GM19463 (cell line): ENCODE data around the gene DDX42.
"Not testable (repeated sequence)": the region's sequence is repeated elsewhere in the genome, so short reads cannot be mapped to it uniquely, and the experiment has no call there.

Experiments used
- ATAC-seq: cut with Tn5 transposase; IDR thresholded peaks from one replicate; pipeline ENCODE4 v1.9.1; 2021; ENCODE audit warnings: mild to moderate bottlenecking, moderate library complexity; ENCODE audit not compliant: unreplicated experiment

DDX42 gene

GRCh38 chr17:63780507-63780906, 6.5 kb downstream of the DDX42 start:
- ATAC-seq: no peak

- ATAC-seq: no peak
These were observed 7.0 kb downstream of the DDX42 start for GRCh38 chr17:63780928-63781327.

DNA sequence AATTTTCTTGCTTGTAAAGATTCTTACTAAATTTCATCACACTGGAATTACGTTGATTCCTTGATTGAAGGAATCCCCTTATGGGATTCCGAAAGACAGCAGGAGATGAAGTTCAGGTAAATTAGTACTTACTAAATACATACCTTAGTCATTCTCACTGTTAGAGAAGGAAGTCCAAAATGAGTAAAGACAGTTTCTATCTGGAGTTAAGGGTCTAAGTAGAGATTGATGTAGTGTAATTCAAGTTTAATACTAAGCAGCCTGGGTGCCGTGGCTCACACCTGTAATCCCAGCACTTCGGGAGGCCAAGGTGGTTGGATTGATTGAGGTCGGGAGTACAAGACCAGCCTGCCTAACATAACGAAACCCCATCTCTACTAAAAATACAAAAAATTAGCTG, 9.6 kb downstream of the DDX42 start:
- no peak for ATAC-seq

- ATAC-seq: no peak
These were observed 11.6 kb downstream of the DDX42 start for GRCh38 chr17:63785556-63785955.

DNA sequence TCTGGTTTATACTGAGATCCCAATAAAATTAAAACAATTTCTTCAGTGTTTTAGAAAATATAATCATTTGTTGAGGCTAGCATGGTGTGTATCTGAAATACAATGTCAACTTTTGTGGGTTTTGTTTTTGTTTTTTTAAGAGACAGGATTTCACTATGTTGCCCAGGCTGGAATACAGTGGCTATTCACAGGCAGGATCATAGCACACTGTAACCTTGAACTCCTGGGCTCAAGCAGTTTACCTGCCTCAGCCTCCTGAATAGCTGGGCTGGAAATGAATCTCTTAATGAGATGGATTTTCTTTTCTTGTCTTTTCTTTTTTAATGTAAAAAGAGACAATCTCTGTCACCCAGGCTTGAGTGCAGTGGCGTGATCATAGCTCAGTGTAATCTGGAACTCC, 12.1 kb downstream of the DDX42 start:
- no peak for ATAC-seq

DNA sequence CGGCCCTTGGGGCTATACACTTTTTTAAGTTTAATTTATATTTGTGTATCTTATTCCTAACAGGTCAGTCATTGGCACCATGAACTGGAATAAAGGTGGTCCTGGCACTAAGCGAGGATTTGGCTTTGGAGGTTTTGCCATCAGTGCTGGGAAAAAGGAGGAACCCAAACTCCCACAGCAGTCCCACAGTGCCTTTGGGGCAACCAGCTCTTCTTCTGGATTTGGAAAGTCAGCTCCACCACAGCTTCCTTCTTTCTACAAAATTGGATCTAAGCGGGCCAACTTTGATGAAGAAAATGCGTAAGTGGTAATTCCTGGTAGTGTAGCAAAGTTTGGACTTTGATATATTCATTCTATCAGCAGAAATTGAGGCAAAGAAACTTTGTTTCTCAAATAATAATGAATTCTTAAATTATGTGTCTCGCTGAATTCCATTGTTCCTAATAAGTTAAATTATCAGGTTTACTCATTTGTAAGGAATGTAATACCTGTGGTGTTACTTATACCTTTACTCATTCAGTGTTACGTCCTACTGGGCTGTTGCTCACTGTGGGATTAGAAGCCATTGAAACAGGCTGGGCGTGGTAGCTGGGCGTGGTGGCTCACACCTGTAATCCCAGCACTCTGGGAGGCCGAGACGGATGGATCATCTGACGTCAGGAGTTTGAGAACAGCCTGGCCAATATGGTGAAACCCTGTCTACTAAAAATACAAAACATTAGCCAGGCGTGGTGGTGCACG, 13.2 kb downstream of the DDX42 start:
- no peak for ATAC-seq

DNA sequence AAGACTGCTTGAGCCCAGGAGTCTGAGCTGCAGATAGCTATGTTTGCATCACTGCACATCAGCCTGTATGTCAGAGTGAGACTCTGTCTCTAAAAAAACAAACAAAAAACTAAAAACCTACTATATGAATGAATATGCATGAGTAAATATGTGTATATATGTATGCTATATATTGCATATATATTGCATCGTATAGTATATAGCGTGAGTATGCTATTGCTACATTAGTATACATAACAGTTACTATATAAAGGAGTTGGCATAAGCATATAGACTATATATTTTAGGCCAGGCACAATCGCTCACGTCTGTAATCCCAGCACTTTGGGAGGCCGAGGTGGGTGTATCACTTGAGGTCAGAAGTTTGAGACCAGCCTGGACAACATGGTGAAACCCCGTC, 16.1 kb downstream of the DDX42 start:
- ATAC-seq: no peak

DNA sequence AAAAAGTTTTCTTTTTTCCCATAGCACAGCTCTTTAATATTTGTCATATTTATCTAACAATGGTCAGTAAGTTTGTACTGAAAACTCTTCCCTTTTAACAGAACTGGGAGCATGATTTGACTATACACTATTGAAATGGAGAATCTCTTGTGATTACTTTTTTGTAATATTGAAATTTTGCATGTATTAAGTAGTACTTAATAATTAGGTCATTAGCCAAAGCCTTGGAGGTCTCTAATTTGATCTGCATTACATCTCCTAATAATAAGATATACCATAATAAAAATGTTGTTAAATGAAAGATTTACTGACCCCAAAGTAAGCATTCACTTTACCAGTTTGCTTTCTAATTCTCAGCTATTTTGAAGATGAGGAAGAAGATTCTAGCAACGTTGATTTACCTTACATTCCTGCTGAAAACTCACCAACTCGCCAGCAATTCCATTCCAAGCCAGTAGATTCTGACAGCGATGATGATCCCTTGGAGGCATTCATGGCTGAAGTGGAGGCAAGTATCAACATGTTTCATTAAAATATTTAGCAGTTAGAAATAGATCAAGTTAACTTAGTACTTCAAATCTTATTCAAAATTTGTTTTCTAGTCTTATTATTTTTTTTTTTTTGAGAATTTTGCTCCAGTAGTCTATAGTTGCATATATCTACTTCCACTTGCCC, 18.2 kb downstream of the DDX42 start:
- no peak for ATAC-seq

GRCh38 chr17:63796375-63796774, 22.4 kb downstream of the DDX42 start:
- ATAC-seq: not testable (repeated sequence)

GRCh38 chr17:63798572-63799106, 24.7 kb downstream of the DDX42 start:
- no peak for ATAC-seq

- no peak for ATAC-seq
These were observed 26.8 kb downstream of the DDX42 start for GRCh38 chr17:63800783-63801182.

- ATAC-seq: no peak
These were observed 30.4 kb downstream of the DDX42 start for GRCh38 chr17:63804328-63804727.

DNA sequence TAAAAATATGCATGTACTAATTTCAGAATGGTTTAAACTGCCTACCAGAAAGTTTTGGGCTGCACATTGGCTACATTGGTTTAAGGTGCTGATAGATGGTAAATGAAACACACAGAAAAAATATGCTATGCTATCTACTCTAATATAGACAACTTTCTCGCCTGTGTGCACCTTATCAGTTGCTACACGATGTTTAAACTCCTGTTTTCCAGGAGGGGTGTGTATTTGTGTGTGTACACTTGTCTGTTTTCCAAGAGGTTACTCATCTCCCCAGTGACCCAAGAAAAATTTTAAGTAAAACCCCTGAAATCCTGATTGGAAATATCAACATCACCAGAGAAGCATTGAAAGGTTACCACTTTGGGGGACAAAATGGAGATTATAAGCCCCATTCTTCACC, 31.6 kb downstream of the DDX42 start:
- ATAC-seq: no peak

DNA sequence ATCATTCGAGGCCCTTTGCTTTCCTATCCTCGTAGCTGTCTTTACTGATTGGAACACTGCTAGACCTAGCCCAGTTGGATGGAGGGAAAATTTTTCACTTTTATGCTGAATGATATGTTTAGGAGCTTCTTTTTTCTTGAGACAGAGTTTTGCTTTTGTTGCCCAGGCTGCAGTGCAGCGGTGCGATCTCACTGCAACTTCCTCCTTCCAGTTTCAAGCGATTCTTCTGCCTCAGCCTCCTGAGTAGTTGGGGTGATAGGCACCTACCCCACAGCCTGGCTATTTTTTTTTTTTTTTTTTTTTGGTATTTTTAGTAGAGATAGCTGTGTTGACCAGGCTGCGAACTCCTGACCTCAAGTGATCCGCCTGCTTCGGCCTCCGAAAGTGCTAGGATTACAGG, 36.0 kb downstream of the DDX42 start:
- no peak for ATAC-seq

DNA sequence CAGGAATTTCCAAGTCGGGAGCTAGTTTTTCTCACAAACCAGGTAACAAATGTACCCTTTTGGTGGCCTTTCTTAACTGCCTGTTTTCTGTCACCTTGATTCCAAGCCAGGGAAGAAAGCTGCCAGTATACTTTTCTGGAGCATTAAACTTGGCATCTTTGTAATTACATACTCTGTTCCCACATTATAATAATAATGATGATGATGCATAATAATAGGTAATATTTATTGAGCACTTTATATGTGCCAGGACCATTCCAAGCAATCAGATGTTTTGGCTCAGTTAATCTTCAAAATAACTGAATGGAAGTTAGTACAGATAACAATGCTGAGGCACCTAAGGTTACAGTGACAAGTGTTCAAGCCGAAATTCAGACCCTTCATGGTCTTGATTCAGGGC, 42.2 kb downstream of the DDX42 start:
- no peak for ATAC-seq

DNA sequence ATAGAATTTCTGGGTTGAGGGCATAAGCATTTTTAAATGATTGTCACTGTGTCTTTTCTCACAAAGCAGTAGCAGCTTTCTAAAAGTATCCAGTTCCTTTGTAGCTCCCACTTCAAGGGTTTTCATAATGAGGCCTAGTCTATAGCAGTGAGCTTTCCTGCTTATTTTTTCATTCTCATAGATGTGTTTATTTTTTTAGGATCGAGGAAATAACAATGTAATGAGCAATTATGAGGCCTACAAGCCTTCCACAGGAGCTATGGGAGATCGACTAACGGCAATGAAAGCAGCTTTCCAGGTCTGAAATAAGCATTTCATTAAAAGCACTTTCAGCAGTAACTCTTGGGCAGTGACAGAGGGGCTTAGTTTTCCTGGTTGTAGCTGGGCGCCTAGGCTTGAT, 42.7 kb downstream of the DDX42 start:
- no peak for ATAC-seq

DNA sequence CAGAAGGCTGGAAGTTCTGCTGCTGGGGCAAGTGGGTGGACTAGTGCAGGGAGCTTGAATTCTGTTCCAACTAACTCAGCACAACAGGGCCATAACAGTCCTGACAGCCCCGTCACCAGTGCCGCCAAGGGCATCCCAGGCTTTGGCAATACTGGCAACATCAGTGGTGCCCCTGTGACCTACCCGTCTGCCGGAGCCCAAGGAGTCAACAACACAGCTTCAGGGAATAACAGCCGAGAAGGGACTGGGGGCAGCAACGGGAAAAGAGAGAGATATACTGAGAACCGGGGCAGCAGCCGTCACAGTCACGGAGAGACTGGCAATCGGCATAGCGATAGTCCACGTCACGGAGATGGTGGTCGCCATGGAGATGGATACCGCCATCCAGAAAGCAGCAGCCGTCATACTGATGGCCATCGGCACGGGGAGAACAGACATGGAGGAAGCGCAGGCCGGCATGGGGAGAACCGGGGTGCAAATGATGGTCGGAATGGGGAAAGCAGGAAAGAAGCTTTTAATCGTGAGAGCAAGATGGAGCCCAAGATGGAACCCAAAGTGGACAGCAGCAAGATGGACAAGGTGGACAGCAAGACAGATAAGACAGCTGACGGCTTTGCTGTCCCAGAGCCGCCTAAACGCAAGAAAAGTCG, 43.9 kb downstream of the DDX42 start:
- no peak for ATAC-seq

- ATAC-seq: no peak
These were observed 45.2 kb downstream of the DDX42 start for GRCh38 chr17:63819131-63819530.

DNA sequence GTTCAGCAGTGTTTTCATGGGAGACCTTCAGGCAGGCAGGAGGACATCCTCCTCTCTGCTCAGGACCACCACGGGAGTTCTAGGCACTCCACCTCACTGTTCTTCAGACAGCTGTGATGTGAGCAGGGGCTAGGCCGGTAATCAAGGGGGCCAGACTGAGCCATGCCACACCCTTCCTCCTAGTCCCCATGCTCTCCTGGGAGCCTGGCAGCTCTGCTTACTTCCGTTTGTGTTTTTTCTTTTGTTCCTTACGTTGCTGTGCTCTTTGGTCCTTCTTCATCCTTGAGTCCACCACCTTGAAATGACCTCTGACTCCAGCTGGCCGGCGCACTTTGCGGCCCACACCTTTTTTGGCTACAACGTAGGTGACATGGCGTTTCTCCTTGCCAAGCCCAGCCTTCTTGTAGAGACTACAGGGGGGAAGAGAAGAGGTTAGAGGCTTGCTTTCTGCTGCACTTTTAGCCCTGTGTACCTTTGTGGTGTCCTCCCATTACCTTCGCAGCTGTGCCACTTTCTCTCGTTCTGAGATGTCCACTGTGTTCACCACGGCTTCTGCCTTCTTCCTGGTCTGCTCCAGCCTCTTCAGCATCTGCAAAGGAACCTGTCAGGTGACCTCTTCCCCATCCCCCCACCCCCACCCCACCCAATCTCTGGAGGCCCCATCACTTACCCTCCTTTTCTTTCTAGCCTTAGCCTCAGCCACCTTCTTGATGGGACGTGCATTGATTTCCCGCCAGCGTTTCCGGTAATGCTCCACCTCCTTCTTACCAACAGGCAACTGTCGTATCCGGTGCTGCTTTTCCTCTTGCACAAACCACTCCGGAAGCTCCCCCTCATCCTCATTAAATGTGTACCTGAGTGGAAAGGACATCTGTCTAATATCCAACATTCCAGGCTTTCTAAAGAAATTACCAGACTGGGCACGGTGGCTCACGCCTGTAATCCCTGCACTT, 45.9 kb downstream of the DDX42 start:
- no peak for ATAC-seq

GRCh38 chr17:63820963-63821561, 47.1 kb downstream of the DDX42 start:
- ATAC-seq: no peak
